Dendritic cell treated with granulocyte-macrophage colony-stimulating factor and Interleukin-4, amounts not matched to agents 40 ng/mL and 50 ng/mL, for 4 days (primary cell): ENCODE results near the gene COX19.

Experiments
- H3K27ac Mint-ChIP-seq: one replicate; pipeline ENCODE4 v1.8.0; 2022; ENCODE audit warnings: mild to moderate bottlenecking, mixed read lengths
- H3K27me3 Mint-ChIP-seq: one replicate; pipeline ENCODE4 v1.8.0; 2022; ENCODE audit warnings: mild to moderate bottlenecking, mixed read lengths
- H3K36me3 Mint-ChIP-seq: one replicate; pipeline ENCODE4 v1.8.0; 2022; ENCODE audit warnings: low read depth, mixed read lengths
- H3K4me1 Mint-ChIP-seq: one replicate; pipeline ENCODE4 v1.8.0; 2022; ENCODE audit warnings: low read depth, mixed read lengths
- H3K4me3 Mint-ChIP-seq: one replicate; pipeline ENCODE4 v1.8.0; 2022; ENCODE audit warnings: mild to moderate bottlenecking, moderate library complexity, mixed read lengths
- H3K9me3 Mint-ChIP-seq: one replicate; pipeline ENCODE4 v1.8.0; 2022; ENCODE audit warnings: mixed read lengths
- intact Hi-C: fragments of 100-400 bp; cut with micrococcal nuclease; formaldehyde crosslinking; loops from one replicate; pipeline ENCODE4 v1.15.0; 2022

Gene COX19

GRCh38 chr7:990933-991728 lies 15.8 kb upstream of the COX19 start:
- Mint-ChIP-seq H3K36me3 (peaks cover 10% of the 10 kb centered on the region), H3K27ac (no peak overlapping the region), H3K27me3 (peaks cover 57% of the 10 kb centered on the region), H3K9me3 (no peaks in the 10 kb centered on the region), H3K4me3 (no peak overlapping the region), H3K4me1 (peaks cover 10% of the 10 kb centered on the region)
- intact Hi-C loops: no loop called here

- Mint-ChIP-seq H3K9me3 (no peaks in the 10 kb centered on the region), H3K27me3 (peaks cover 64% of the 10 kb centered on the region), H3K4me1 (peaks cover 10% of the 10 kb centered on the region), H3K36me3 (peaks cover 4% of the 10 kb centered on the region), H3K27ac (no peak overlapping the region), H3K4me3 (no peak overlapping the region)
- intact Hi-C loops: no loop called here
Measured at GRCh38 chr7:990352-990932, 15.1 kb upstream of the COX19 start.

DNA sequence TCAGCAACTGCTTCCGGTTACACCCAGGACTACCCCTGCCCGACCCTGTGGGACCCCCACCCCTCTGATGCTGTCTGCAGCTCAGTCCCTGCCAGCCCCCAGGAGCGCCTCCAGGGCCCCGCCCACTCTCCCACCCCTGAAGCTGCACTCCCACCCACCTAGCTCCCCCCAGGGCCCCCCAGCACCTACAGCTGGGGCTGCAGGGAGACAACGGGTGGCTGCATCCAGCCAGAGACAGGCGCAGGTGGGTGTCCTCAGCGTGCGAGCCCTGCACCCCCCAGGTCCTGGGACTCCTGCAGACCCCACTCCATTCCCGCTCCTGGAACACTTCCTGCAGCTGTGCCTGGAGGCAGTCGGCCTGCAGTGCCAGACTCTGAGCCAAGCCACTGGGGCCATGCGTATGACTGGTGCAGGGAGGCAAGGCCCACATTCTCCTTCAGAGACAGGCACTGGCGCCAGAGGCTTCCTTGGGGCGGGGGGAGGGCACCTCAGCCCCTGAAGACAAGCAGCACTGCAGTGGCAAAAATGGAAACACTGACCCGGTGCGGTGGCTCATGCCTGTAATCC lies 13.7 kb upstream of the COX19 start:
- intact Hi-C loops: no loop called here
- Mint-ChIP-seq H3K9me3 (no peaks in the 10 kb centered on the region), H3K27me3 (peaks cover 64% of the 10 kb centered on the region), H3K36me3 (no peaks in the 10 kb centered on the region), H3K27ac (no peak overlapping the region), H3K4me3 (no peak overlapping the region), H3K4me1 (peaks cover 10% of the 10 kb centered on the region)

- Mint-ChIP-seq H3K4me3 (no peak overlapping the region), H3K4me1 (peaks cover 8% of the 10 kb centered on the region), H3K9me3 (no peaks in the 10 kb centered on the region), H3K27me3 (peaks cover 62% of the 10 kb centered on the region), H3K36me3 (no peaks in the 10 kb centered on the region), H3K27ac (no peak overlapping the region)
- intact Hi-C loops: no loop called here
Measured at GRCh38 chr7:988426-988911, 13.1 kb upstream of the COX19 start.

DNA sequence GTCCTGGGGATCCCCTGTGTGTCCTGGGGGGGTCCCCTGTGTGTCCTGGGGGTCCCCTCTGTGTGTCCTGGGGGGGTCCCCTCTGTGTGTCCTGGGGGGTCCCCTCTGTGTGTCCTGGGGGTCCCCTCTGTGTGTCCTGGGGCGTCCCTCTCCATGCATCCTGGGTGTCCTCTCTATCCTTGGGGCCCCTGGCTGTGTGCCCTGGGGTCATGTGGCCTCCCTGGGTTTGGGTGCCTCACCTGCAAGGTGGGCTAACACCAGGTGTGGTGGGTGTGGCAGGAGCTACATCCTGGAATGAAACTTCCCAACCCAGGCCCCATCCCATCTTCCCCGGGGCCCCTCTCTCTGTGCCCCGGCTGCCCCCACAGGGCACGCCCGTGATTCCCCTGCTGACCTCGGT lies 12.6 kb upstream of the COX19 start:
- Mint-ChIP-seq H3K9me3 (no peaks in the 10 kb centered on the region), H3K36me3 (no peaks in the 10 kb centered on the region), H3K4me1 (peaks cover 2% of the 10 kb centered on the region), H3K27me3 (peaks cover 57% of the 10 kb centered on the region), H3K27ac (no peak overlapping the region), H3K4me3 (no peak overlapping the region)
- intact Hi-C loops: no loop called here

DNA sequence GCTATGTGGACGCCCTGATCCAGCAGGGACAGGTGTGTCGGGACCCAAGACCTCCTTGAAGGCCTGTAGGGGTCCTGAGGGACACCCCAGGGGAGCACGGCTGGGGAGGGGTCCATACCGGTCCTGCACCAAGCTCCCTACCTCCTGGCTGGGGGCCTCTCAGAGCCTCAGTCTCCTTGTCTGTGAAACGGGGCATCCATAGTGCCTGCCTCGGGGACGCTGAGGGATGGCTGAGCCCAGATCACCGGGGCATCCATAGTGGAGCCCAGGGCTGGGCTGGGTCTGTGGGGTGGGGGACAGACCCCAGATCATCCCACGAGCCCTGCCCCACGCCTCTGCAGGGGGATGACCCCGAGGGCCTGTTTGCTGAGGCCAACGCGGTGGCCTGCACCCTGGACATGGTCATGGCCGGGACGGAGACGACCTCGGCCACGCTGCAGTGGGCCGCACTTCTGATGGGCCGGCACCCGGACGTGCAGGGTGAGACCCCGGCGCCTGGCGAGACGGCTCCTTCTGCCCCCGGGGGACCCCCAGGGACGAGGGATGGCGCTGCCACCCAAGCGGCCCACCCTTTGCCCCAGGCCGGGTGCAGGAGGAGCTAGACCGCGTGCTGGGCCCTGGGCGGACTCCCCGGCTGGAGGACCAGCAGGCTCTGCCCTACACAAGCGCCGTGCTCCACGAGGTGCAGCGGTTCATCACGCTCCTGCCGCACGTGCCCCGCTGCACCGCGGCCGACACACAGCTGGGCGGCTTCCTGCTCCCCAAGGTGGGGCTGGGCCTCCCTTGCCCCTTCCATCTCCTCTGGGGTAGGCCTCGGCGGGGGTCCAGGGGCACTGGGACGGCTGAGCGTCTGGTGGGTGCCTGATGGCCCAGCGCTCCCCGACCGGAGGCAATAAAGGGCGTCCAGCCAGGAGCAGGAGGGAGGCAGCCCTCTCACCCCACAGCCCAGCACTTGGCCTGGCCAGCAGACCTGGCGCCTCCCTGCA lies 11.7 kb upstream of the COX19 start:
- Mint-ChIP-seq H3K9me3 (no peaks in the 10 kb centered on the region), H3K36me3 (no peaks in the 10 kb centered on the region), H3K4me1 (no peaks in the 10 kb centered on the region), H3K27me3 (peaks cover 53% of the 10 kb centered on the region), H3K4me3 (no peak overlapping the region), H3K27ac (no peak overlapping the region)
- intact Hi-C loops: no loop called here

DNA sequence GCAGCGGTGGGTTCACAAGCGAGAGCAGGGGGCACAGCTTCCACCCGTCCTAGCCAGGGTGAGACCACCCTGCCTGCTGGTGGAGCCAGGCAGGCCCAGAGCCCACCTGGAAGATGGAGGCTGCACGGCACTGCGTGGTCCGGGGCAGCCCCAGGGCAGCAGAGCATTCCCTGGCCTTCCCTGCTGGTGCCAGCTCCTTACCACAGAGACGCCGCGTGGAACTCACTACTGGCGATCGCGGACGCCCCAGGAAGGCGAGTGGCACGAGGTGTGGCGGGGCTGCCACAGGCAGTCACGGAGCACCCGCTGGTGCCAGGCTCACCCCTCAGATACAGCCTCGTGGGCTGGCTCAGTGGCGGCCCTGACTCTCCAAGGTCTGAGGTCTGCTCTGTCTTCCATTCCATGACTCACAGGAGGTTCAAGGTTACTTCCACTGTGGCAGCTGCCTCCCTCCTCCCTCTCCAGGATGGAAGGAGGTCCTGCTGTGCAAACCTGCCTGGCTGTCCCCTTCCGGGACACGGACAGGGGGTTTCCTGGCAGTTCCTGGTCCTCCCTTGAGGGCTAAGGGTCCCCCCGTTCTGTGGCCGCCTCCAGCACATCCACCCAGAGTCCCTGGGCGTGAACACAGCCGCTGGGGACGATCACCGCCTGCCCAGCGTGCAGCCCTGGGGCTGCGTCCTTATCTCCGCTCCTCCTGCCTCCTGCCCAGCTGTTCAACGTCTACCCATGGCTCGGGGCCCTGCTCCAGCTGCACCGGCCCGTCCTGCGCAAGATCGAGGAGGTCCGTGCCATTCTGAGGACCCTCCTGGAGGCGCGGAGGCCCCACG lies 10.8 kb upstream of the COX19 start:
- intact Hi-C loops: no loop called here
- Mint-ChIP-seq H3K27ac (no peak overlapping the region), H3K27me3 (peaks cover 47% of the 10 kb centered on the region), H3K4me1 (no peaks in the 10 kb centered on the region), H3K9me3 (no peaks in the 10 kb centered on the region), H3K4me3 (no peak overlapping the region), H3K36me3 (no peaks in the 10 kb centered on the region)

DNA sequence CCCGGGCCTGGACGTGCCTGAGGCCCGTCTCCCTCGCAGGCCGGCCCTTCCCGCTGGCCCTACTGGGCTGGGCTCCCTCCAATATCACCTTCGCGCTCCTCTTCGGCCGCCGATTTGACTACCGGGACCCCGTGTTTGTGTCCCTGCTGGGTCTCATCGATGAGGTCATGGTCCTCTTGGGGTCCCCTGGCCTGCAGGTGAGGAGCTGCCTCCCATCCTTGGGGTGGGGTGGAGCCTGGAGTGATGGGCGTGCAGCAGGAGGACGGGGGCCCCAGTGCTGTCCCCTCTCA lies 9.7 kb upstream of the COX19 start:
- Mint-ChIP-seq H3K36me3 (no peaks in the 10 kb centered on the region), H3K27ac (no peak overlapping the region), H3K27me3 (peaks cover 44% of the 10 kb centered on the region), H3K9me3 (no peaks in the 10 kb centered on the region), H3K4me3 (no peak overlapping the region), H3K4me1 (no peaks in the 10 kb centered on the region)
- intact Hi-C loops: no loop called here

DNA sequence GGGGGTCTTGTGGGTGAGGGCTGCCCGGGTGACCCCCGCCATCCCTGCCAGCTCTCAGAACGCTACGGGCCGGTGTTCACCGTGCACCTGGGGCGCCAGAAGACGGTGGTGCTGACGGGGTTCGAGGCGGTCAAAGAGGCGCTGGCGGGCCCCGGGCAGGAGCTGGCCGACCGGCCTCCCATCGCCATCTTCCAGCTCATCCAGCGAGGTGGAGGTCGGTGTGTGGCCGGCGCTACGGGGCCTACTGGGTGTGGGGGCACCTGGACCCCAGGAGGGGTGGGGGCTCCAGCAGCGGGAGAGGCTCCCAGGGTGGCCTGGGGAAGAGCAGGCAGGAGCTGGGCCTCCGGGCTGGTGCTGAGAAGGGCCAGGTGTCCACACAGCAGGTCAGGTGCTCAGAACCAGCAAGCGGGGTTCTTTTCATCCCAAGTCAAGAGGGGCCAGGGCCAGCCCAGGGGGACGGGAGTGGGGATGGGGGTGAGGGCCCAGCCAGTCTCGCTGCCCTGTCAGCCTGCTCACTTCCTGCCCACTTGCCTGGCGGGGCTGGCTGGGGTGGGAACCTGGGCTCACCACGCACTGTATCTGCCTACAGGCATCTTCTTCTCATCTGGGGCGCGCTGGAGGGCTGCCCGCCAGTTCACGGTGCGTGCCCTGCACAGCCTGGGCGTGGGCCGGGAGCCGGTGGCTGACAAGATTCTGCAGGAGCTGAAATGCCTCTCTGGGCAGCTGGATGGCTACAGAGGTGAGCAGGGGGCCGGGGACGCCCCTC lies 9.2 kb upstream of the COX19 start:
- H3K27ac Mint-ChIP-seq: no peak overlapping the region
- H3K4me3 Mint-ChIP-seq: no peak overlapping the region
- intact Hi-C loops: no loop called here
- H3K36me3 Mint-ChIP-seq: no peaks in the 10 kb centered on the region
- H3K4me1 Mint-ChIP-seq: no peaks in the 10 kb centered on the region
- no peaks in the 10 kb centered on the region for H3K9me3 Mint-ChIP-seq
- peaks cover 43% of the 10 kb centered on the region for H3K27me3 Mint-ChIP-seq

DNA sequence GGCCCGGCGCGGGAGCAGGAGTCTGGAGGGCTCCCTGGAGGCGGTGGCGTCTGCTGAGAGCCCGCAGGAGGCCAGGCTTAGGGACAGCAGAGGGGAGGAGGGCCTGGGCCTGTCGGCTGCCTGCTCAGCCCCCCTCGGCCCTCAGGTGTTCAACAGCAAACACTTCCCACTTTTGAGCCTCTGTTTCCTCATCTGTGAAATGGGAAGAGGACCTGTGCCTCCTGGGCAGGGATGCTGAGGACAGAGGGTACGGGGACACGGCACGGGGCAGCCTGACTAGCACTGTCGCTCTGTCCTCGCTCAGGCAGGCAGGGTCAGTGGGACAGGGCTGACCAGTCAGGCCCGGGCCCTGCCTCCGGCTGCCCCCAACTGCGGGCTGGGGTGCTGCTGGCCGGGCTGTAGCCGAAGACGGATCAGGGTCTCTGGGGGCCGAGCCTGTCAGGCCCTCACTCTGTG lies 8.3 kb upstream of the COX19 start:
- H3K27me3 Mint-ChIP-seq: peaks cover 41% of the 10 kb centered on the region
- no peaks in the 10 kb centered on the region for H3K9me3 Mint-ChIP-seq
- no peaks in the 10 kb centered on the region for H3K4me1 Mint-ChIP-seq
- H3K4me3 Mint-ChIP-seq: no peak overlapping the region
- no peak overlapping the region for H3K27ac Mint-ChIP-seq
- H3K36me3 Mint-ChIP-seq: no peaks in the 10 kb centered on the region
- intact Hi-C loops: no loop called here

DNA sequence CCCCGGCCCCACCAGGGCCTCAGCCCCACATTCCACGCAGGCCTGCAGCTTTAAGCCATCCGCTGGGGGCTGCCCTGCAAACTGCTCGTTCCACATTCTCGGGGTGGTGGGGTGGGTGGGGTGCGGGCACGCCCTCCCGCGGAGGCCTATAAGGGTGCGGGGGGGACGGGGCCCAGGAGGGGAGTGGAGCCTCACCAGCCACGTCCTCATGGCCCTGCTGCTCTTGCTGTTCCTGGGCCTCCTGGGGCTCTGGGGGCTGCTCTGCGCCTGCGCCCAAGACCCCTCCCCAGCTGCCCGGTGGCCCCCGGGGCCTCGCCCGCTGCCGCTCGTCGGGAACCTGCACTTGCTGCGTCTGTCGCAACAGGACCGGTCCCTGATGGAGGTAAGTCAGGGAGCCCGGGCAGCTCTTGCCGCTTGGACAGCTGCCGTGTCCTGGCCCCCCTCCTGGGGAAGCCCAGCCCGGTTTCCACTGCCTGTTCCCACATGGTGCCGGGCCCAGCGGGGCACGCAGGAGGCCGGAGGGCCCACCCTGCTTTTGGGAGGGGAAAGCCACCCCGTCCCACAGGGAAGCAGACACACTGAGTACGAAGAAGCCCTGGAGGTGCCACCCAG lies 7.8 kb upstream of the COX19 start, which contains the start of gene CYP2W1:
TSS of gene CYP2W1 (plus strand) at position 178 of the 612 bp plus-strand sequence. CDS start at position 209, 31 bp downstream.
- no peak within 1 kb of the TSS for H3K27ac Mint-ChIP-seq
- intact Hi-C loops: no loop called here
- H3K4me3 Mint-ChIP-seq: no peak within 1 kb of the TSS
- H3K9me3 Mint-ChIP-seq: no peaks in the 10 kb centered on the region
- no peaks in the 10 kb centered on the region for H3K36me3 Mint-ChIP-seq
- H3K4me1 Mint-ChIP-seq: no peaks in the 10 kb centered on the region
- H3K27me3 Mint-ChIP-seq: peaks cover 36% of the 10 kb centered on the region

GRCh38 chr7:982511-983003 lies 7.2 kb upstream of the COX19 start:
- H3K27me3 Mint-ChIP-seq: peaks cover 31% of the 10 kb centered on the region
- intact Hi-C loops: no loop called here
- H3K4me3 Mint-ChIP-seq: no peak overlapping the region
- H3K4me1 Mint-ChIP-seq: peaks cover under 1% of the 10 kb centered on the region
- H3K27ac Mint-ChIP-seq: no peak overlapping the region
- H3K36me3 Mint-ChIP-seq: no peaks in the 10 kb centered on the region
- no peaks in the 10 kb centered on the region for H3K9me3 Mint-ChIP-seq
